Measurements from ENCODE around the gene PRSS33.

The PRSS33 gene

GRCh38 chr16:2820836-2821486, 33.6 kb upstream of the PRSS33 start:
- no peak for ATAC-seq

- ATAC-seq = no peak
Measured at GRCh38 chr16:2819939-2820835, 32.8 kb upstream of the PRSS33 start.

GRCh38 chr16:2819179-2819938, 32.0 kb upstream of the PRSS33 start:
- ATAC-seq = no peak

- ATAC-seq = no peak
Measured at GRCh38 chr16:2818272-2818876, 31.0 kb upstream of the PRSS33 start.

- ATAC-seq = no peak
Measured at GRCh38 chr16:2817340-2818271, 30.2 kb upstream of the PRSS33 start.

GRCh38 chr16:2816751-2817339, 29.5 kb upstream of the PRSS33 start, which contains the start of gene PRSS21:
Gene PRSS21 (plus strand): TSS chr16:2817237. CDS start chr16:2817269, 32 bp downstream.
- ATAC-seq = peak; percentile 53 to 63

- ATAC-seq = no peak
Measured at GRCh38 chr16:2815299-2815771, 28.0 kb upstream of the PRSS33 start.

- no peak for ATAC-seq
Measured at GRCh38 chr16:2814551-2815298, 27.4 kb upstream of the PRSS33 start.

GRCh38 chr16:2813771-2814221, 26.4 kb upstream of the PRSS33 start:
- ATAC-seq = no peak

- ATAC-seq = no peak
Measured at GRCh38 chr16:2811703-2812471, 24.5 kb upstream of the PRSS33 start.

- no peak for ATAC-seq
Measured at GRCh38 chr16:2810651-2811050, 23.3 kb upstream of the PRSS33 start.

- no peak for ATAC-seq
Measured at GRCh38 chr16:2809149-2809760, 21.9 kb upstream of the PRSS33 start.

- no peak for ATAC-seq
Measured at GRCh38 chr16:2808181-2808580, 20.8 kb upstream of the PRSS33 start.

GRCh38 chr16:2806286-2806685, 18.9 kb upstream of the PRSS33 start:
- ATAC-seq = no peak

- ATAC-seq = no peak
Measured at GRCh38 chr16:2804728-2805127, 17.4 kb upstream of the PRSS33 start.

- no peak for ATAC-seq
Measured at GRCh38 chr16:2803545-2804195, 16.3 kb upstream of the PRSS33 start.

GRCh38 chr16:2799859-2800226, 12.5 kb upstream of the PRSS33 start:
- ATAC-seq = no peak

GRCh38 chr16:2799205-2799858, 12.0 kb upstream of the PRSS33 start:
- no peak for ATAC-seq
